Measurements from ENCODE around the gene MISP3. TPM values are rescaled to one million over a fixed set of nuclear protein-coding genes. Genes with fewer than 3 reads are reported as not detected.

MISP3 gene
- total RNA-seq, 1 donor from 2014 or later, result 0.79 TPM

DNA sequence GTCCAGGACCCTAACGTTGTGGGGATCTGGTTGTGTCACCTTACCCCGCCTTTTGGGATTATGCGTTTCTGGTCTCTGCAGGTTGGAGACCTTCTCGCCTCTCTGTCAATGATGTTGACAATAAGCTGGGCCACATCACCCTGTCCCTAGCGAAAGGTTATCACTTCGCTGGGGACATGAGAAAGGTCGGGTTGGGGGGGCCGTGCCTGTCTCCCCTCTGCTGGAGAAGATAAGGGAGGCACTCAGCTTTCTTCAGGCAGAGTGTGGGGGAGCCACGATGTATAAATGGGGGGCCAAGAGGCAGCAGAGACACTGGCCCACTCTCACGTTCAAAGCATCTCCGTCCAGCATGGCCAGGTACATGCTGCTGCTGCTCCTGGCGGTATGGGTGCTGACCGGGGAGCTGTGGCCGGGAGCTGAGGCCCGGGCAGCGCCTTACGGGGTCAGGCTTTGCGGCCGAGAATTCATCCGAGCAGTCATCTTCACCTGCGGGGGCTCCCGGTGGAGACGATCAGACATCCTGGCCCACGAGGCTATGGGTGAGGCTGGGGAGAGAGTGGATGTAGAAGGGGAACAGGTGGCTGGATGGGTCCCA, 44.6 kb upstream of the MISP3 start, which contains the start of gene RLN3:
TSS of gene RLN3 (plus strand) at position 293 of the 595 bp plus-strand sequence. CDS start at position 350, 57 bp downstream.
- FAIRE-seq, result no peak
- DNase-seq (ENCODE audit: low read depth), result no peak
- H3K36me3 ChIP-seq (ENCODE audit: insufficient read depth, low read length), result no peaks in the 10 kb centered on the region
- H3K27me3 ChIP-seq (ENCODE audit: insufficient read depth, low read length), result no peaks in the 10 kb centered on the region
- H3K4me2 ChIP-seq (ENCODE audit: low read length), result no peak within 1 kb of the TSS
- Mint-ChIP-seq H3K27me3 (ENCODE audit: low read depth, unreplicated experiment) (peaks cover 16% of the 10 kb centered on the region), H3K27ac (ENCODE audit: unreplicated experiment) (no peak within 1 kb of the TSS), H3K9me3 (ENCODE audit: unreplicated experiment) (no peaks in the 10 kb centered on the region), H3K4me3 (ENCODE audit: unreplicated experiment) (no peak within 1 kb of the TSS), H3K36me3 (ENCODE audit: low read depth, unreplicated experiment) (no peaks in the 10 kb centered on the region), H3K4me1 (ENCODE audit: low read depth, unreplicated experiment) (peaks cover 4% of the 10 kb centered on the region)
- H2AFZ ChIP-seq (ENCODE audit: low read depth, low read length), result no peak within 1 kb of the TSS
- H3K9ac ChIP-seq (ENCODE audit: low read length), result no peak within 1 kb of the TSS
- TF ChIP-seq, protein P1, sequence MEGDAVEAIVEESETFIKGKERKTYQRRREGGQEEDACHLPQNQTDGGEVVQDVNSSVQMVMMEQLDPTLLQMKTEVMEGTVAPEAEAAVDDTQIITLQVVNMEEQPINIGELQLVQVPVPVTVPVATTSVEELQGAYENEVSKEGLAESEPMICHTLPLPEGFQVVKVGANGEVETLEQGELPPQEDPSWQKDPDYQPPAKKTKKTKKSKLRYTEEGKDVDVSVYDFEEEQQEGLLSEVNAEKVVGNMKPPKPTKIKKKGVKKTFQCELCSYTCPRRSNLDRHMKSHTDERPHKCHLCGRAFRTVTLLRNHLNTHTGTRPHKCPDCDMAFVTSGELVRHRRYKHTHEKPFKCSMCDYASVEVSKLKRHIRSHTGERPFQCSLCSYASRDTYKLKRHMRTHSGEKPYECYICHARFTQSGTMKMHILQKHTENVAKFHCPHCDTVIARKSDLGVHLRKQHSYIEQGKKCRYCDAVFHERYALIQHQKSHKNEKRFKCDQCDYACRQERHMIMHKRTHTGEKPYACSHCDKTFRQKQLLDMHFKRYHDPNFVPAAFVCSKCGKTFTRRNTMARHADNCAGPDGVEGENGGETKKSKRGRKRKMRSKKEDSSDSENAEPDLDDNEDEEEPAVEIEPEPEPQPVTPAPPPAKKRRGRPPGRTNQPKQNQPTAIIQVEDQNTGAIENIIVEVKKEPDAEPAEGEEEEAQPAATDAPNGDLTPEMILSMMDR (IDR thresholded peaks at IDR 0.05; ENCODE audit: insufficient read depth, low read depth, low read length), result no peak
- TF ChIP-seq EZH2 (IDR thresholded peaks at IDR 0.05; ENCODE audit: insufficient read depth, low read length), result no peak
- H3K9me3 ChIP-seq (ENCODE audit: insufficient read depth, low read depth, low read length), result no peaks in the 10 kb centered on the region
- H3K4me3 ChIP-seq (ENCODE audit: insufficient read depth, low read depth, low read length), result no peak within 1 kb of the TSS
- peaks cover 7% of the 10 kb centered on the region for H3K4me1 ChIP-seq (ENCODE audit: insufficient read depth, low read length)
- no peaks in the 10 kb centered on the region for H4K20me1 ChIP-seq (ENCODE audit: insufficient read depth, low read length)
- no peaks in the 10 kb centered on the region for H3K79me2 ChIP-seq (ENCODE audit: insufficient read depth, low read length)
- H3K27ac ChIP-seq (ENCODE audit: low read depth, low read length), result no peak within 1 kb of the TSS

DNA sequence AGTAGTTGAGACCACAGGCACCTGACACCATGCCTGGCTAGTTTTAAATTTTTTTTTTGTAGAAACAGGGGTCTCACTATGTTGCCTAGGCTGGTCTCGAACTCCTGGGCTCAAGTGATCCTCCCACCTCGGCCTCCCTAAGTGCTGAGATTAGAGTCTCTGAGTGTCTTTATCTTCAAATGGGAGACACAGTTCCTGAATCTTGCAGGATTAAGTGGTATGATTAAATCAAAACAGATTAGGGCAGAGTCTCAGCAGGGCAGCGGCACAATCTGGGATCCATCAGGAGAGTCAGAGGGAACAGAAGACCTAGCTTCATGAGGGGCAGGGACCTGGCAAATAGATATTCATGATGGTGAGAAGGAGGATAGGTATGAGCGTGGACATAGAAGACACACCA, 43.7 kb upstream of the MISP3 start:
- no peak overlapping the region for H3K4me3 Mint-ChIP-seq (ENCODE audit: unreplicated experiment)
- no peak overlapping the region for H3K27ac ChIP-seq (ENCODE audit: low read depth, low read length)
- no peak overlapping the region for H3K9ac ChIP-seq (ENCODE audit: low read length)
- H3K27ac Mint-ChIP-seq (ENCODE audit: unreplicated experiment), result no peak overlapping the region
- no peaks in the 10 kb centered on the region for H3K79me2 ChIP-seq (ENCODE audit: insufficient read depth, low read length)
- peaks cover 3% of the 10 kb centered on the region for H3K4me1 ChIP-seq (ENCODE audit: insufficient read depth, low read length)
- H3K27me3 Mint-ChIP-seq (ENCODE audit: low read depth, unreplicated experiment), result peaks cover 16% of the 10 kb centered on the region
- H3K4me3 ChIP-seq (ENCODE audit: insufficient read depth, low read depth, low read length), result no peak overlapping the region
- H3K9me3 Mint-ChIP-seq (ENCODE audit: unreplicated experiment), result no peaks in the 10 kb centered on the region
- FAIRE-seq, result no peak
- no peaks in the 10 kb centered on the region for H4K20me1 ChIP-seq (ENCODE audit: insufficient read depth, low read length)
- no peak for DNase-seq (ENCODE audit: low read depth)
- no peaks in the 10 kb centered on the region for H3K27me3 ChIP-seq (ENCODE audit: insufficient read depth, low read length)
- no peaks in the 10 kb centered on the region for H3K36me3 Mint-ChIP-seq (ENCODE audit: low read depth, unreplicated experiment)
- H3K9me3 ChIP-seq (ENCODE audit: insufficient read depth, low read depth, low read length), result no peaks in the 10 kb centered on the region
- no peak overlapping the region for H3K4me2 ChIP-seq (ENCODE audit: low read length)
- H3K4me1 Mint-ChIP-seq (ENCODE audit: low read depth, unreplicated experiment), result no peaks in the 10 kb centered on the region
- no peak for TF ChIP-seq EZH2 (IDR thresholded peaks at IDR 0.05; ENCODE audit: insufficient read depth, low read length)
- TF ChIP-seq, protein P1 (IDR thresholded peaks at IDR 0.05; ENCODE audit: insufficient read depth, low read depth, low read length), result no peak
- H2AFZ ChIP-seq (ENCODE audit: low read depth, low read length), result no peak overlapping the region
- no peaks in the 10 kb centered on the region for H3K36me3 ChIP-seq (ENCODE audit: insufficient read depth, low read length)

DNA sequence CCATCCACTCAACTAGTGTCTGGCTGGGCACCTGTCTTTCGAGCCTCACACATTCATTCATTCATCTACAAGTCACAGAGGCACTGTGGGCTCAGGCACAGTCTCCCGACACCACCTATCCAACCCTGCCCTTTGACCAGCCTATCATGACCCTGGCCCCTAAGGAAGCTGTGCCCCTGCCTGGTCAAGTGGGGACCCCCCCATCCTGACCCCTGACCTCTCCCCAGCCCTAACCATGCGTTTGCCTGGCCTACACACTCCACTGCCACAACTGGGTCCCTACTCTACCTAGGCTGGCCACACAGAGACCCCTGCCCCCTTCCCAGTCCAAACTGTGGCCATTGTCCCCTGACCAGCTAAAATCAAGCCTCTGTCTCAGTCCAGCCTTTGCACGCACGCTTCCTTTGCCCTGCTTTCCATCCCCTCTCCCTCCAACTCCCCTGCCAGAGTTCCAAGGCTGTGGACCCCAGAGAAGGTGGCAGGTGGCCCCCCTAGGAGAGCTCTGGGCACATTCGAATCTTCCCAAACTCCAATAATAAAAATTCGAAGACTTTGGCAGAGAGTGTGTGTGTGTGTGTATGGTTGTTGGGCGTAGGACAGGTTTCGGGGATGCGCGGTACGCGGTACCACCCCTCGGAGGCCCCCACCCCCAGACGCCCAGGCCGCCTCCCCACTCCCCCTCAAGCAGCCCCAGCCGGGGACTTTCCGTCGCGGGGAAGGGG, 41.4 kb upstream of the MISP3 start:
- H3K36me3 ChIP-seq (ENCODE audit: insufficient read depth, low read length), result no peaks in the 10 kb centered on the region
- H2AFZ ChIP-seq (ENCODE audit: low read depth, low read length), result peak overlapping the region; percentile 96
- H3K4me3 ChIP-seq (ENCODE audit: insufficient read depth, low read depth, low read length), result peak overlapping the region; percentile 66
- FAIRE-seq (no peak), DNase-seq (ENCODE audit: low read depth) (no peak)
- peak overlapping the region; percentile 75 for H3K9ac ChIP-seq (ENCODE audit: low read length)
- no peak for TF ChIP-seq EZH2 (IDR thresholded peaks at IDR 0.05; ENCODE audit: insufficient read depth, low read length)
- TF ChIP-seq, protein P1 (IDR thresholded peaks at IDR 0.05; ENCODE audit: insufficient read depth, low read depth, low read length), result no peak
- Mint-ChIP-seq H3K4me1 (ENCODE audit: low read depth, unreplicated experiment) (no peaks in the 10 kb centered on the region), H3K9me3 (ENCODE audit: unreplicated experiment) (no peaks in the 10 kb centered on the region), H3K27me3 (ENCODE audit: low read depth, unreplicated experiment) (peaks cover 16% of the 10 kb centered on the region), H3K36me3 (ENCODE audit: low read depth, unreplicated experiment) (no peaks in the 10 kb centered on the region), H3K4me3 (ENCODE audit: unreplicated experiment) (peak overlapping the region; percentile 80), H3K27ac (ENCODE audit: unreplicated experiment) (no peak overlapping the region)
- no peak overlapping the region for H3K27ac ChIP-seq (ENCODE audit: low read depth, low read length)
- no peaks in the 10 kb centered on the region for H3K27me3 ChIP-seq (ENCODE audit: insufficient read depth, low read length)
- H3K9me3 ChIP-seq (ENCODE audit: insufficient read depth, low read depth, low read length), result no peaks in the 10 kb centered on the region
- peak overlapping the region; percentile 98 for H3K4me2 ChIP-seq (ENCODE audit: low read length)
- peaks cover 2% of the 10 kb centered on the region for H3K4me1 ChIP-seq (ENCODE audit: insufficient read depth, low read length)
- H3K79me2 ChIP-seq (ENCODE audit: insufficient read depth, low read length), result no peaks in the 10 kb centered on the region
- H4K20me1 ChIP-seq (ENCODE audit: insufficient read depth, low read length), result no peaks in the 10 kb centered on the region
